ENCODE measurements around the gene SPATA33.

DNA sequence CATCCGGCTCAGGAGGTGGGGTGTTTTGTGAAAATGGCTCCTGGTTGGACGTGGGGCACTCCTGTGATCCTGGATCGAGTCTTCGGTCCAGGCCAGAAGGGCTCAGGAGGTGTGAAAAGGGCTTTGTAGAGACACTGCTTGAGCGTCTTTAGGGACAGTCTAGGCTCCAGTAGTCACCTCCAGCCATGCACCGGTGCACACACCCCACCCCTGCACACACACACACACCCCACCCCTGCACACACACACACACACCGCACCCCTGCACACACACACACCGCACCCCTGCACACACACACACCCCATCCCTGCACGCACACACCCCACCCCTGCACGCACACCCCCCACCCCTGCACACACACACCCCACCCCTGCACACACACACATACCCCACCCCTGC lies 19.2 kb upstream of the SPATA33 start:
- TF ChIP-seq, protein P1, sequence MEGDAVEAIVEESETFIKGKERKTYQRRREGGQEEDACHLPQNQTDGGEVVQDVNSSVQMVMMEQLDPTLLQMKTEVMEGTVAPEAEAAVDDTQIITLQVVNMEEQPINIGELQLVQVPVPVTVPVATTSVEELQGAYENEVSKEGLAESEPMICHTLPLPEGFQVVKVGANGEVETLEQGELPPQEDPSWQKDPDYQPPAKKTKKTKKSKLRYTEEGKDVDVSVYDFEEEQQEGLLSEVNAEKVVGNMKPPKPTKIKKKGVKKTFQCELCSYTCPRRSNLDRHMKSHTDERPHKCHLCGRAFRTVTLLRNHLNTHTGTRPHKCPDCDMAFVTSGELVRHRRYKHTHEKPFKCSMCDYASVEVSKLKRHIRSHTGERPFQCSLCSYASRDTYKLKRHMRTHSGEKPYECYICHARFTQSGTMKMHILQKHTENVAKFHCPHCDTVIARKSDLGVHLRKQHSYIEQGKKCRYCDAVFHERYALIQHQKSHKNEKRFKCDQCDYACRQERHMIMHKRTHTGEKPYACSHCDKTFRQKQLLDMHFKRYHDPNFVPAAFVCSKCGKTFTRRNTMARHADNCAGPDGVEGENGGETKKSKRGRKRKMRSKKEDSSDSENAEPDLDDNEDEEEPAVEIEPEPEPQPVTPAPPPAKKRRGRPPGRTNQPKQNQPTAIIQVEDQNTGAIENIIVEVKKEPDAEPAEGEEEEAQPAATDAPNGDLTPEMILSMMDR (IDR thresholded peaks at IDR 0.05; ENCODE audit: poor library complexity) = no peak
- no peak for TF ChIP-seq EZH2phosphoT487 (IDR thresholded peaks at IDR 0.05; ENCODE audit: low read depth, severe bottlenecking, unreplicated experiment)
- TF ChIP-seq EZH2 (IDR thresholded peaks at IDR 0.05; ENCODE audit: borderline replicate concordance) = no peak

Measured in hepatocyte (in vitro differentiated cells).